Esophagus squamous epithelium (tissue), 4 donors: ENCODE data around the gene CACNA1D.

ENCODE experiments used
- CTCF ChIP-seq, 6 experiments: fragments of 450-650 bp in 4 of 6; fragments of 200-600 bp in 2 of 6; sonication (generic) in 2 of 6; IDR thresholded peaks; one replicate each; pipeline ENCODE4 v1.5.1; 2016 to 2019; ENCODE audit warnings: antibody characterized with exemption in 6 of 6, mild to moderate bottlenecking in 4 of 6, moderate library complexity in 4 of 6
- POLR2A ChIP-seq, 4 donors: fragments of 450-650 bp; IDR thresholded peaks; one replicate each; pipeline ENCODE4 v1.6.1; 2017; ENCODE audit warnings: antibody characterized with exemption in 4 of 4, mild to moderate bottlenecking in 4 of 4, moderate library complexity in 3 of 4

- TF ChIP-seq POLR2A (IDR thresholded peaks at IDR 0.05) (no peak), CTCF (IDR thresholded peaks at IDR 0.05) (no peak)
Measured at GRCh38 chr3:53495146-53495519, 722 bp downstream of the CACNA1D start.
